Tibial nerve (tissue), 4 donors: Measurements from ENCODE around the gene TOP2B.

Experiments
- CTCF ChIP-seq, 5 experiments: fragments of 200-600 bp in 3 of 5; fragments of 450-650 bp in 2 of 5; sonication (generic) in 3 of 5; IDR thresholded peaks; one replicate each; pipeline ENCODE4 v1.5.1; 2016 to 2019; ENCODE audit warnings: antibody characterized with exemption in 5 of 5, mild to moderate bottlenecking in 3 of 5, moderate library complexity in 2 of 5
- EP300 ChIP-seq, 2 donors: sonication (generic); formaldehyde crosslinking; IDR thresholded peaks; one replicate each; pipeline ENCODE4 v1.6.1; 2017; ENCODE audit warnings: antibody characterized with exemption in 2 of 2, mild to moderate bottlenecking in 1 of 2

- TF ChIP-seq EP300 (IDR thresholded peaks at IDR 0.05) (no peak), CTCF (IDR thresholded peaks at IDR 0.05) (no peak)
Observed at GRCh38 chr3:25568525-25569078, 96.1 kb downstream of the TOP2B start.
